Glomerular endothelial cell (primary cell): ENCODE results near the gene USF2. TPM values are rescaled to one million over a fixed set of nuclear protein-coding genes. Genes with fewer than 3 reads are reported as not detected.

Source experiments
- DNase-seq: peaks from one replicate; pipeline ENCODE4 v3.0.0-alpha.2; 2011; ENCODE audit warnings: low read depth, low spot score; ENCODE audit errors: extremely low read depth
- total RNA-seq: library from RNA; depleted of rRNA; stranded (reverse); fragments of >200 nt; gene quantifications from 2 replicates; pipeline ENCODE4 v1.2.3, GENCODE V29; 2015

USF2 gene
- total RNA-seq, 1 donor from 2014 or later: 80.6 TPM

DNA sequence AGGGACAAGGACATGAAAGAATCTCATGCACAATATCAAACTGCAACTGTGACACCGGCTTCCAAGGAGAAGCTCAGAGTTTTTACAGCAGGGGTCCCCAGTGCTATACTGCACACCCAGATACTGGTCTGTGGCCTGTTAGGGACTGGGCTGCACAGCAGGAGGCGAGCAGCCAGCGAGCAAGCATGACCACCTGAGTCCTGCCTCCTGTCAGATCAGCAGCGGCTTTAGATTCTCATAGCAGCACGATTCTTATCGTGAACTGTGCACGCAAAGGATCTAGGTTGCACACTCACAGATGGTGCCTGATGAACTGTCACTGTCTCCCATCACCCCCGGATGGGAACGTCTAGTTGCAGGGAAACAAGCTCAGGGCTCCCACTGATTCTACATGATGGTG, 47.1 kb downstream of the USF2 start:
- no peak for DNase-seq

DNA sequence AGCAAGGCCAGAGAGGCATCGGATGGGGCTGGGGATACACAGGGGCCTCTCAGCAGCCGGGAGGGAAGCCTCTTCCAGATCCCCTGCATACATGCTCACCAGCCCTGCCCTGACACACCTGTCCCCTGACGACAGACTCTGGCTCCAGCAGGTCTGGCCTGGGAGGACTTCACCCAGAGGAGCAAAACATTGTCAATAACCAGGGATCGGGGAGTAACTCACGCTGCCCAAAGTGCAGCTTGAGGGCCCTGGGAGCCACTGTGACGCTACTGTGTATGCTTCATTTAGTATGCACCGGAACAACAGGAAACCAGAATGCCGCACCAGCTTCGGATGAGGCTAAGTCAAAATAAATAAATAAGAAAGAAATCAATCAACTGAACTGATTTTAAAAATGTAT, 47.8 kb downstream of the USF2 start:
- DNase-seq: no peak

DNA sequence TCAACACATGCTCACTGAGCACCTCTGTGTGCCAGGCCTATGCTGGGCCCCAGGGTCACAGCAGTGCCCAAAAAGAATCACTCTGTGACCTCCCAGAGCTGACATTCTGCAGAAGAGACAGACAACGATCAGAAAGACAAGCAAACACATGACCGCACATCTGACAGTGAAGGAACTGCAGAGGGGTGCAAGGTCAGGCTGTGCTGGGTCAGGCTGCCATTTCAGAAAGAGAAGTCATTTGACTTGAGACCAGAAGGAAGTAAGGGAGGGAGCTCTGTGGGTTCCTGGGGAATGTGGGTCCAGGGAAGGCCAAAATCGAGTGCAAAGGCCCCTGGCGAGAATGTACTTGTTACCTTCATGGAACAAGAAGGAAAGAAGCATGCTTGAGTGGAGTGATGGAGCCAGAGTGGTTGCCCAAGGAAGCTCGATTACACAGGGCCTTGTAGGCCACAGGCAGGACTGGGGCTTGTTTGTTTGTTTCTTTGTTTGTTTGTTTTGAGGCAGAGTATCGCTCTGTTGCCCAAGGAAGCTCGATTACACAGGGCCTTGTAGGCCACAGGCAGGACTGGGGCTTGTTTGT, 48.8 kb downstream of the USF2 start:
- no peak for DNase-seq

DNA sequence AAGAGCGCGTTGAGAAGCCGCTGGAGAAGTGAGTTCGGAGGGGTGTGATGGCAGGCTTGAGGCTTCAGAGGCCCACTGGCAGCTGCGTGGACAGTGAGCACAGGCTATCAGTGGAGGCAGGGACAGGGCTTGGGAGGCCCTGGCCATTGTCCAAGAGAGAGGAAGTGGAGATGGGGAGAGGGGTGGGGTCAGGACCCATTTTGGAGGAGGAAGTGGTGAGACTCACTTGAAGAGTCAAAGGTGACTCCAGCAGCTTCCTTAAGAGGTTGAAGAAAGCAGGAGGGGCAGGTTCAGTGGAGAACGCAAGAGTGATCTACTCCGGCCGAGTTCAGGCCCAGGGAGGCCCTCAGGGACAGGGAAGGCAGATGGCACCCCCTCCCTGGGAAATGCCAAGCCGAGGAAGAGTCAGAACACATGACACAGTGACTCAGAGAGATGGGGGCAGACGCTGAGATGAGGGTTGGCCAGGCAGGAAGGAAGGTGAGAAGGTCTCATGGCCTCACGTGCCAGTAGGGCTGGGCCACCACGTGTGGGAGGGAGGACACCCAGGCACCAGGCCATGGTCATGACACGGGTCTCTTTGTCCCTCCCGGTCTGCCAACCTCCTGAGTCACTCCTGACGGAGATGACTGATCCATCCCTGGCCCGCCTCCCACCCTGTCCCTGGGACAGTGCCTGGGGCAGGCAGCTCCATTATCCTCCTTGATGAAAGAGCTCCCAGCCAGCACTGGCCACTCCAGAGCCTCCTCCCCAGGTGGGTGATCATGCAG, 50.1 kb downstream of the USF2 start:
- peak; percentile 20 for DNase-seq

DNA sequence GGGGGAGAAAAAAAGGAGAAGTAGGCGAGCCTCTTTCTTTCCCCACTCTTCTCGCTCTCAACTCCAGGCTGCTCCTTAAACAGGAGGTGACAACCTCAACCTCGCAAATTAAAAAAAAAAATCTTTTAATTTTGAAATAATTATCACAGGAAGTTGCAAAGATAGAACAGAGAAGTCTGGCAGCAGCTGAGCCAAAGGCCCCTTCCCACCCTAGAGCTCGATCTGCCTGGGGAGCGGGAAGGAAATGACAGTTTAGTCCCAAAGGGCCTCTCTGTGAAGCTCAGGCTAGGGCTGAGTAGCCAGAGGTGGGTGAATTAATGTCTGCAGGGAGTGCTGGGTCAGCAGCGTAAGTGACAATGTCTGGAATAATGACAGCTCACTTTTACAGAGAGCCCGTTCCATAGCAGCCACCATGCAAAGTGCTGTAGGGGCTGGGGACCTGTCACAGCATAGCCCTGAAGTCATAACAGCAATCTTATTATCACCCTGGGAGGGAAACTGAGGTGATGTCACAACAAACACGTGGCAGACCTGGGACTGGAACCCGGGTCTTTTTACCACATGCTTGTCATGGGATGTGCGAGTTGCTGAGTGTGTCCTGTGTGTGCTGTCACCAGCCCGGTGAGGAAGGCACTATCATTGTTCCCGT, 51.4 kb downstream of the USF2 start:
- DNase-seq: no peak

DNA sequence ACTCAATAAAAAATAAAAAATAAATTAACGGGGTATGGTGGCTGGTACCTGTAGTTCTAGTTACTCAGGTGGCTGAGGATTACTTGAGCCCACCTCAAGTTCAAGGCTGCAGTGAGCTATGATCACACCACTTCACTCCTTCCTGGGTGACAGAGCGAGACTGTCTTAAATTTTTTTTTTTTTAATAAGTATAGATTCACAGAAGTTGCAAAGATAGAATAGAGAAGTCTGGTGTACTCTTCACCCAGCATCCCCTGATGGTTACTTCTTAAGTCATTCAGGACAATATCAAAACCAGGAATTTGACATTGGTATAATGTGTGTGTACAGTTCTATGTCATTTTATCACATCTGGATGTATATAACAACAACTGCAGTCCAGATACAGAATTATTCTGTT, 52.5 kb downstream of the USF2 start:
- no peak for DNase-seq

DNA sequence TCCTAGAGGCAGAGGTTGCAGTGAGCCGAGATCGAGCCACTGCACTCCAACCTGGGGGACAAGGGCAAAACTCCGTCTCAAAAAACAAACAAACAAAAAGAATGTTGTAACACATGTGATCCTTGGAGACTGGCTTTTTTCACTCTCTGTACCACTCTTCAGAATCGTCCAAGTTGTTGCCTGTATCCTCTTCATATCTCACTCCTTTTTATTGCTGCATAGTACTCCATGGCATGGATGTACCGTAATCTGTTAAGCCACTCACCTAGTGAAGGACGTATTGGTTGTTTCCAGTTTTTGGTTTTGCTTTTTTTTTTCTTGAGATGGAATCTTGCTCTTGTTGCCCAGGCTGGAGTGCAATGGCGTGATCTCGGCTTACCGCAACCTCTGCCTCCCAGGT, 53.3 kb downstream of the USF2 start:
- no peak for DNase-seq

DNA sequence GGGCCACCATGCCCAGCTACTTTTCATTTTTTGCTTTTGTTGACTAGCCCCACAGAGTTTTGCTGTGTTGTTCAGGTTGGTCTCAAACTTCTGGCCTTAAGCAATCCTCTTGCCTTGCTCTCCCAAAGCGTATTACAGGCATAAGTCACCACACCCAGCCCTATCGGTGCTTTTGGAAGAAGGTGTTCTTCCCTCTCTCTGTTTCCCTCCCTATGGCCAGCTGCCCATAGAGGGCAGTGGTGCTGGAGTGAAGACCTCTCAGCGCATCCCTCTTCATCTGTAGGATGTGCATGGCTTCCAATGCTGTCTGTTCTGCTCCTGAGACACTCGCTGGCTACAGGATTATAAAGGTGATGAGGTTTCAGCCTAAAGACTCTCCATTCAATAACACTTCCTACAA, 58.9 kb downstream of the USF2 start:
- no peak for DNase-seq

DNA sequence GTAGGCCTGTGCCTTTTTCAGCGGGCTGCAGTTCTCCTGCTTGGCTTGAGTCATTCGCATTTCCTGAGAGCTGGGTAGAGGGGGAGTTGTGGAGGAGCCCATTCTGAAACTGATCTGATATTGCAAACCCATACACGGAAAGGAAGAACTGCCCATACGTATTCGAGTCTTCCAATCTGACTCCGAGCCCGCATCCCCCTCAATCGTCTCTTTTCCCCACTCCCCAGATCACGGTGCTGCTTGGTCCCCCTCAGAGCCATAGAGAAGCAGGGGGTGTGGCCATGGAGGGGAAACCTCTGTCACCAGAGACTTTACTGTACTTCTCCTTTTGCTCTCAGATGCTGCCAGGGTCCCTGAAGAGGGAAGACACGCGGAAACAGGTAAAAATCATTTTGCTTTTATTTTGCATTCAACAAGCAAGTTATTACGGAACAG, 60.1 kb downstream of the USF2 start, which contains the start of gene CD22:
Gene CD22, plus strand, starts transcription at position 337 of the 435 bp plus-strand sequence. CDS start 2,854 bp downstream, outside the sequence.
- no peak for DNase-seq

DNA sequence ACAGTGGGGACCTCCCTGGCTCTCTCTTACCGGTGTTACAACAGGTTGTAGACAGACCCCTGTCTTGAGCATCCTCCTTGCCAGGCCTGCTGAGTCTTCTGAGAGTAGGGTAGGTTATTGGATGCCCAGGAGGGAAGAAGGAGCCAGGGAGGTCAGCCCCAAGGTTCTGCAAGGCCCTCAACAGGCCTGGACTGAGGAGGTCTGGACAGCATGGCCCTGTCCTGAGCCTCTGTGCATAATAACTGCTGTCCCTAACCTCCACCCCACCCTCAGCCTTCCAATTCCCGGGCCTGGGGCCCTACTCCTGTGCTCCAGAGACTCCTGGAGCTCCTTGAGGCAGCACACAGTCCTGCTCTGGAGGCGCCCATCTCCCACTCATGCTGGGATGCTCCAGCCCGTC, 60.6 kb downstream of the USF2 start:
- DNase-seq: no peak

Other genes starting within 250 kb of the USF2 start
- 4.7 and 21.2 TPM in 2 replicates for gene SCN1B, start 238.5 kb upstream of the USF2 start, total RNA-seq
- gene HPN, start 227.2 kb upstream of the USF2 start, total RNA-seq: not detected in 2 replicates
- not detected in 2 replicates for gene FXYD3, start 153.1 kb upstream of the USF2 start, total RNA-seq
- not detected in 2 replicates for gene LGI4, start 133.9 kb upstream of the USF2 start, total RNA-seq
- gene FXYD1, start 130.1 kb upstream of the USF2 start, total RNA-seq: not detected in 2 replicates
- not detected in 2 replicates for gene FXYD7, start 125.7 kb upstream of the USF2 start, total RNA-seq
- 105 and 166 TPM in 2 replicates for gene FXYD5, start 114.2 kb upstream of the USF2 start, total RNA-seq
- not detected in 2 replicates for gene FAM187B, start 40.2 kb upstream of the USF2 start, total RNA-seq
- 1.6 and 7.5 TPM in 2 replicates for gene LSR, start 20.0 kb upstream of the USF2 start, total RNA-seq
- 0.06 TPM in 1 of 2 replicates, not detected in the other for gene HAMP, start 13.6 kb downstream of the USF2 start, total RNA-seq
- gene MAG, start 23.2 kb downstream of the USF2 start, total RNA-seq: 0.68 TPM in 1 of 2 replicates, not detected in the other
- 0.29 and 1.8 TPM in 2 replicates for gene CD22, start 60.2 kb downstream of the USF2 start, total RNA-seq
- not detected in 2 replicates for gene FFAR1, start 78.9 kb downstream of the USF2 start, total RNA-seq
- not detected in 2 replicates for gene FFAR3, start 89.5 kb downstream of the USF2 start, total RNA-seq
- gene GPR42, start 102.1 kb downstream of the USF2 start, total RNA-seq: not detected in 2 replicates
- gene FFAR2, start 179.3 kb downstream of the USF2 start, total RNA-seq: not detected in 2 replicates
- gene KRTDAP, start 221.5 kb downstream of the USF2 start, total RNA-seq: not detected in 2 replicates
- gene DMKN, start 244.7 kb downstream of the USF2 start, total RNA-seq: 17.4 TPM in 1 of 2 replicates, not detected in the other